ENCODE data around the gene GCAT. TPM values are rescaled to one million over a fixed set of nuclear protein-coding genes. Genes with fewer than 3 reads are reported as not detected.

Gene GCAT
- total and polyA plus RNA-seq, 7 donors: 5.1 to 14.1 (median 8.3) TPM

DNA sequence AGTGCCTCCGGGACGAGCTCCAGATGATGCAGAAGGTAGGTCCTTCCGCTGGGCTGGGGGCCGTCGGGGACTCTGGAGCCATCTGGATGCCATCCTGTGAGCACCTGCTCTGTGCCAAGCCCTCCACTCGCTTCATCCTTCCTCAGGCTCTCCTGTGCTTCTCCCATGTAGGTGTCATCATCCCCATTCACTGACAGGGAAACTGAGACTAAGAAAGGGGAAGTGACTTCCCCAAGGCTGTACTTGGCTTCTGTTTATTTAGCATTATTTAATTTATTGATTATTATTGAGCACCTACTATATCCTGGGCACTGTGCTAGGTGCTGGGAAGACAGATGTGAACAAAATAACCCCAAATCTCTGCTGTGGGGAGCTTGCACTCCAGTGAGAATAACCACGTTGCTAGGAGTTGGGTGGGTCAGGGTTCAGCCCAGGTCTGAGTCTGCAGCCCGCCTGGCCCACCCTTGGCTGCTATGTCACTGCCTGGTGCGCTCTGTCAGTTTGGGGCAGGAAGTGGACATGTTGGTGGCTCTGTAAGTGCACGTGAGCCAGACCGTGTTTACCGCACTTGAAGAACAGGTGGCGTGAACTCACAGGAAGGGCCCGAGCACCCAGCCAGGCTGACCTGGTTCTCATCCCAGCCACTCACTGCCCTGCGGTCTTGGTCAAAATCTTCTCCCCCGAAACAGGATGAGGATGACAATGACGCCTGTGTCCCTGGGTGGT, 35.9 kb upstream of the GCAT start:
- WGBS, 2 donors: 94% methylated on average over 17 of the region's 17 CpGs
- TF ChIP-seq POLR2AphosphoS5 (IDR thresholded peaks at IDR 0.05): no peak
- TF ChIP-seq, protein P1, sequence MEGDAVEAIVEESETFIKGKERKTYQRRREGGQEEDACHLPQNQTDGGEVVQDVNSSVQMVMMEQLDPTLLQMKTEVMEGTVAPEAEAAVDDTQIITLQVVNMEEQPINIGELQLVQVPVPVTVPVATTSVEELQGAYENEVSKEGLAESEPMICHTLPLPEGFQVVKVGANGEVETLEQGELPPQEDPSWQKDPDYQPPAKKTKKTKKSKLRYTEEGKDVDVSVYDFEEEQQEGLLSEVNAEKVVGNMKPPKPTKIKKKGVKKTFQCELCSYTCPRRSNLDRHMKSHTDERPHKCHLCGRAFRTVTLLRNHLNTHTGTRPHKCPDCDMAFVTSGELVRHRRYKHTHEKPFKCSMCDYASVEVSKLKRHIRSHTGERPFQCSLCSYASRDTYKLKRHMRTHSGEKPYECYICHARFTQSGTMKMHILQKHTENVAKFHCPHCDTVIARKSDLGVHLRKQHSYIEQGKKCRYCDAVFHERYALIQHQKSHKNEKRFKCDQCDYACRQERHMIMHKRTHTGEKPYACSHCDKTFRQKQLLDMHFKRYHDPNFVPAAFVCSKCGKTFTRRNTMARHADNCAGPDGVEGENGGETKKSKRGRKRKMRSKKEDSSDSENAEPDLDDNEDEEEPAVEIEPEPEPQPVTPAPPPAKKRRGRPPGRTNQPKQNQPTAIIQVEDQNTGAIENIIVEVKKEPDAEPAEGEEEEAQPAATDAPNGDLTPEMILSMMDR (IDR thresholded peaks at IDR 0.05): no peak
- no peak for TF ChIP-seq POLR2A (IDR thresholded peaks at IDR 0.05)
- TF ChIP-seq EP300 (IDR thresholded peaks at IDR 0.05): no peak
- intact Hi-C loops (cut with DNase I): no loop called here
- no peaks in the 10 kb centered on the region for H3K27me3 ChIP-seq
- no peak overlapping the region for H3K4me3 ChIP-seq
- H3K27ac ChIP-seq: no peak overlapping the region
- H3K36me3 ChIP-seq: peaks cover 20 to 71% (median 37%) of the 10 kb centered on the region in 4 donors
- no peak for DNase-seq
- H3K9me3 ChIP-seq: no peaks in the 10 kb centered on the region
- H3K4me1 ChIP-seq: peaks cover 0 to 6% (median 5%) of the 10 kb centered on the region in 4 donors

DNA sequence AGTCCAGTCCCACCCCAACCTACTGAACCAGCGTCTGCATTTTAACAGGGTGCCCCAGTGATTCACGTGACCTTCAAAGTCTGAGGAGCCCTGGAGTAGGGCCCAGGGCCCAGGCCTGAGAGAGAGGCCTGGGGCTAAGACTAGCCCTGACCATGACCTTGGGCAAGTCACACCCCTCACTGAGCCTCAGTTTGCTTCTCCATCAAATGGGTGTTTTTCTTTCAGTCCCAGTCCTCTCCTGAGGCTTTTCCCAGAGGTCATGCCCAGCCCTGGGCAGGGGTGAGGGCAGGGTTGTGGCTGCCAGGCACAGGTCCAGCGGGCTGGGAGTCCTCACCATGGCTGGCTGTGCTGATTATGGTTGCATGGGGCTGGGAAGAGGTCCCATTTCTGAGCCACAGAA, 33.0 kb upstream of the GCAT start:
- WGBS, 2 donors: 90 to 92% methylated on average over 3 of the region's 3 CpGs
- peaks cover 13 to 46% (median 24%) of the 10 kb centered on the region in 4 donors for H3K36me3 ChIP-seq

DNA sequence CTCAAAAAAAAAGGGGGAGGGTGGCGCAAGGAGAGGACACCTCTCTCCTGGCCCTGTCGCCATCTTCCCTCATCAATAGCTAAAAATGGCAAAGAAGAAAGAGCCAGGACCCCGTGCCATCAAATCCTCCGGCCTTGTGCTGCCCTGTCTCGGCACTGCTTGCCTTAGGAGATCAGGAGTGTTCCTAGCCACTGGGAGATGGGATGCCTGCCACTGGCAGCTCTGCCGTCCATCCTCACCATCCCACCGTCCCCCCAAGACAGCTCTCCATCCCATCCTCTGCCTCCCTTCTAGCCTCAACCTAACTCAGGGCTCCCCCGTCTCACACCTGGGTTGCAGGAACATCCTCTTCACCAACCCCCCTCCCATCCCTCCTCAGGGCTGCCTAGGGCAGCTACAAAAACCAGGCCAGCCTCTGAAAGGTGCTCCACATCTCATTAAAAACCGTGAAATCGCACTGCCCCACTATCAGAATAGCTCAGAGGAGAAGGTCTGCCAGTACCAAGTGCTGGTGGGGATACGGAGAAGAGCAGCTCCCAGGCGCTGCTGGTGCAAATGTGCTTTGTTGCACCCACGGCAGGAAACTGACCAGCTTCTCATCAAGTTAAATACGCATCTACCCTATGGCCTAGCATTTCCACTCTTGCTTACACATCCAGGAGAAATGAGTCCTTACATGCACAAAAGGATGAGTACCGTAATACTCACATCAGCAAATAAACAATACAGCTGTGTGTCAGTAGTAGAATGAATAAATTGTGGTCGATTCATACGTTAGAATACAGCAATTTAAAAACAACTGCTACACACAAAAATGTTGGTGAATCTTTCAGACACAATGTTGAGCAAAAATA, 31.7 kb upstream of the GCAT start:
- Histone ChIP-seq H3K9me3 (no peaks in the 10 kb centered on the region), H3K27ac (peak overlapping the region; percentile 31 to 56 (median 40)), H3K36me3 (peaks cover 13 to 35% (median 22%) of the 10 kb centered on the region in 4 donors), H3K4me1 (peaks cover 0 to 13% (median 12%) of the 10 kb centered on the region in 4 donors), H3K4me3 (no peak overlapping the region), H3K27me3 (no peaks in the 10 kb centered on the region)
- intact Hi-C loops (cut with DNase I): no loop called here
- TF ChIP-seq, protein P1 (IDR thresholded peaks at IDR 0.05): no peak
- TF ChIP-seq EP300 (IDR thresholded peaks at IDR 0.05) (no peak), POLR2A (IDR thresholded peaks at IDR 0.05) (no peak), POLR2AphosphoS5 (IDR thresholded peaks at IDR 0.05) (peak in 1 of 4 donors; percentile 13)
- 85 to 86% methylated on average over 17 of the region's 17 CpGs for WGBS, 2 donors
- no peak for DNase-seq

More for the DNA sequence above, 33.0 kb upstream of the GCAT start:
- intact Hi-C loops (cut with DNase I): no loop called here
- no peaks in the 10 kb centered on the region for H3K27me3 ChIP-seq
- TF ChIP-seq, protein P1 (IDR thresholded peaks at IDR 0.05): no peak
- TF ChIP-seq POLR2A (IDR thresholded peaks at IDR 0.05) (no peak), EP300 (IDR thresholded peaks at IDR 0.05) (no peak), POLR2AphosphoS5 (IDR thresholded peaks at IDR 0.05) (no peak)
- H3K9me3 ChIP-seq: no peaks in the 10 kb centered on the region
- no peak overlapping the region for H3K27ac ChIP-seq
- H3K4me1 ChIP-seq: peaks cover 0 to 13% (median 12%) of the 10 kb centered on the region in 4 donors
- H3K4me3 ChIP-seq: no peak overlapping the region
- no peak for DNase-seq

DNA sequence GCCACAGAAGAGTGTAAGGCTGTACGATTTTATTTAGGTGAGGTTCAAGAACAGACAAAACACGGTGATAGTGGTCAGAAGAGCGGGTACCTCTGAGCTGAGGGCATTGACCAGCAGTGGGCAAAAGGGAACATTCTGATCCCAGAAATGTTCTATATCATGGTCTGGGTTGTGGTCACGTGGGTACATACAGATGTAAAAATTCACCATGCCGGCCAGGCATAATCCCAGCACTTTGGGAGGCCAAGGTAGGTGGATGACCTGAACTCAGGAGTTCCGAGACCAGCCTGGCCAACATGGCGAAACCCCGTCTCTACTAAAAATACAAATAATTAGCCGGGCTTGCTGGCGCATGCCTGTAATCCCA, 31.1 kb upstream of the GCAT start:
- Histone ChIP-seq H3K9me3 (no peaks in the 10 kb centered on the region), H3K27ac (peak overlapping the region; percentile 31 to 56 (median 40)), H3K4me1 (peaks cover 0 to 13% (median 12%) of the 10 kb centered on the region in 4 donors), H3K27me3 (no peaks in the 10 kb centered on the region), H3K36me3 (peaks cover 11 to 28% (median 18%) of the 10 kb centered on the region in 4 donors), H3K4me3 (no peak overlapping the region)
- no peak for DNase-seq
- intact Hi-C loops (cut with DNase I): no loop called here
- TF ChIP-seq POLR2AphosphoS5 (IDR thresholded peaks at IDR 0.05): no peak
- TF ChIP-seq EP300 (IDR thresholded peaks at IDR 0.05): no peak
- TF ChIP-seq, protein P1 (IDR thresholded peaks at IDR 0.05): no peak
- no peak for TF ChIP-seq POLR2A (IDR thresholded peaks at IDR 0.05)
- 63 to 87% methylated on average over 10 of the region's 10 CpGs for WGBS, 2 donors
